GM23338 (cell line): Measurements from ENCODE around the gene CDKN3. TPM values are rescaled to one million over a fixed set of nuclear protein-coding genes. Genes with fewer than 3 reads are reported as not detected.
"Not testable (repeated sequence)": the region's sequence is repeated elsewhere in the genome, so short reads cannot be mapped to it uniquely, and the experiment has no call there.

Experiments used
- ATAC-seq: fragments of 200-7000 bp; cut with Tn5 transposase; 3 replicates; pipeline ENCODE4 v1.9.1; 2020
- DNase-seq: peaks from one replicate; pipeline ENCODE4 v3.0.0-alpha.2; 2015; ENCODE audit warnings: low spot score
- H2AFZ ChIP-seq: fragments of 200-600 bp; sonication (generic); 2 replicates; pipeline ENCODE4 v1.8.0; 2016; ENCODE audit warnings: antibody characterized with exemption, mild to moderate bottlenecking, moderate library complexity
- H3F3A ChIP-seq: fragments of 200-600 bp; sonication (generic); replicated peaks from 2 replicates; pipeline ENCODE4 v1.8.0; 2017; ENCODE audit warnings: antibody characterized with exemption, mixed run types, low read depth
- H3K27ac ChIP-seq: fragments of 200-600 bp; sonication (generic); 2 replicates; pipeline ENCODE4 v1.6.1; 2016; ENCODE audit warnings: low read depth
- H3K27me3 ChIP-seq: fragments of 200-600 bp; sonication (generic); 2 replicates; pipeline ENCODE4 v1.8.0; 2016; ENCODE audit warnings: mild to moderate bottlenecking, mixed run types, moderate library complexity; ENCODE audit not compliant: insufficient read depth
- H3K36me3 ChIP-seq: fragments of 200-600 bp; sonication (generic); 2 replicates; pipeline ENCODE4 v1.8.0; 2016; ENCODE audit warnings: mild to moderate bottlenecking; ENCODE audit not compliant: insufficient read depth
- H3K4me1 ChIP-seq: fragments of 200-600 bp; sonication (generic); 2 replicates; pipeline ENCODE4 v1.8.0; 2016; ENCODE audit warnings: mild to moderate bottlenecking, moderate library complexity; ENCODE audit not compliant: insufficient read depth
- H3K4me2 ChIP-seq: fragments of 200-600 bp; sonication (generic); 2 replicates; pipeline ENCODE4 v1.7.1; 2017; ENCODE audit warnings: mixed run types
- H3K4me3 ChIP-seq: fragments of 200-600 bp; sonication (generic); 2 replicates; pipeline ENCODE4 v1.6.1; 2016; ENCODE audit warnings: mixed run types
- H3K79me2 ChIP-seq: fragments of 200-600 bp; sonication (generic); replicated peaks from 2 replicates; pipeline ENCODE4 v1.8.0; 2017; ENCODE audit warnings: mild to moderate bottlenecking; ENCODE audit not compliant: insufficient read depth
- H3K9me2 ChIP-seq: fragments of 200-600 bp; sonication (generic); 2 replicates; pipeline ENCODE4 v1.8.0; 2017; ENCODE audit not compliant: insufficient read depth
- H4K20me1 ChIP-seq: fragments of 200-600 bp; sonication (generic); replicated peaks from 2 replicates; pipeline ENCODE4 v1.8.0; 2017; ENCODE audit warnings: mild to moderate bottlenecking; ENCODE audit not compliant: insufficient read depth
- H3K27ac Mint-ChIP-seq: 2 replicates; pipeline ENCODE4 v1.8.0; 2020; ENCODE audit warnings: inconsistent platforms, mild to moderate bottlenecking, moderate library complexity, mixed read lengths
- H3K27me3 Mint-ChIP-seq: 3 replicates; pipeline ENCODE4 v1.8.0; 2022; ENCODE audit warnings: low read depth, mild to moderate bottlenecking, moderate library complexity, mixed read lengths, inconsistent platforms; ENCODE audit not compliant: insufficient read depth, poor library complexity
- H3K36me3 Mint-ChIP-seq: 3 replicates; pipeline ENCODE4 v1.8.0; 2021; ENCODE audit warnings: low read depth, mild to moderate bottlenecking, inconsistent platforms, moderate library complexity, mixed read lengths
- H3K4me1 Mint-ChIP-seq: 3 replicates; pipeline ENCODE4 v1.8.0; 2020; ENCODE audit warnings: mild to moderate bottlenecking, inconsistent platforms, mixed read lengths
- H3K4me3 Mint-ChIP-seq: 3 replicates; pipeline ENCODE4 v1.8.0; 2021; ENCODE audit warnings: moderate library complexity, mild to moderate bottlenecking, inconsistent platforms, mixed read lengths
- H3K9me3 Mint-ChIP-seq: 3 replicates; pipeline ENCODE4 v1.8.0; 2020; ENCODE audit warnings: moderate library complexity, mild to moderate bottlenecking, inconsistent platforms, mixed read lengths
- CTCF ChIP-seq, 2 experiments: fragments of 200-600 bp in 1 of 2; sonication (generic) in 1 of 2; conservative IDR thresholded peaks; 2 replicates each; pipeline versions ENCODE4 v1.5.1 to v1.6.1; 2016 to 2017; ENCODE audit warnings: antibody characterized with exemption in 2 of 2, low read depth in 2 of 2, mild to moderate bottlenecking in 2 of 2, moderate library complexity in 1 of 2
- JUNB ChIP-seq: IDR thresholded peaks from one replicate; pipeline ENCODE4 v1.6.1; 2016; ENCODE audit warnings: antibody characterized with exemption; ENCODE audit not compliant: unreplicated experiment
- NANOG ChIP-seq: IDR thresholded peaks from 2 replicates; pipeline ENCODE4 v1.6.1; 2016; ENCODE audit warnings: antibody characterized with exemption, borderline replicate concordance
- STAT1 ChIP-seq: IDR thresholded peaks from one replicate; pipeline ENCODE4 v1.6.1; 2016; ENCODE audit warnings: antibody characterized with exemption; ENCODE audit not compliant: unreplicated experiment
- ZNF114 ChIP-seq: fragments of 250-450 bp; sonication (Bioruptor Pico); IDR thresholded peaks from 2 replicates; pipeline ENCODE4 v1.5.0; 2020; ENCODE audit warnings: mild to moderate bottlenecking, moderate library complexity
- ZNF331 ChIP-seq: fragments of 250-450 bp; sonication (Bioruptor Pico); IDR thresholded peaks from 2 replicates; pipeline ENCODE4 v1.5.0; 2020; ENCODE audit warnings: low read depth, mild to moderate bottlenecking, moderate library complexity
- polyA plus RNA-seq: library from polyadenylated mRNA; unstranded; fragments of >200 nt; fragmentation: Nextera tagmentation; extraction: Ambion mirVana; gene quantifications from 2 replicates; pipeline ENCODE4 v1.2.1, GENCODE V29; 2016
- total RNA-seq: library from RNA; depleted of rRNA; stranded (reverse); fragments of >200 nt; shearing (Covaris generic); gene quantifications from 2 replicates; pipeline ENCODE4 v1.2.3, GENCODE V29; 2014
- TF ChIP-seq, protein P1 (sequence below): fragments of 250-450 bp; sonication (Bioruptor Pico); IDR thresholded peaks from 2 replicates; pipeline ENCODE4 v1.5.0; 2020; ENCODE audit warnings: mild to moderate bottlenecking, moderate library complexity

The CDKN3 gene
- total and polyA plus RNA-seq, 2 experiments from 2014 or later = 36.3 to 97.4 TPM

- TF ChIP-seq, protein P1, sequence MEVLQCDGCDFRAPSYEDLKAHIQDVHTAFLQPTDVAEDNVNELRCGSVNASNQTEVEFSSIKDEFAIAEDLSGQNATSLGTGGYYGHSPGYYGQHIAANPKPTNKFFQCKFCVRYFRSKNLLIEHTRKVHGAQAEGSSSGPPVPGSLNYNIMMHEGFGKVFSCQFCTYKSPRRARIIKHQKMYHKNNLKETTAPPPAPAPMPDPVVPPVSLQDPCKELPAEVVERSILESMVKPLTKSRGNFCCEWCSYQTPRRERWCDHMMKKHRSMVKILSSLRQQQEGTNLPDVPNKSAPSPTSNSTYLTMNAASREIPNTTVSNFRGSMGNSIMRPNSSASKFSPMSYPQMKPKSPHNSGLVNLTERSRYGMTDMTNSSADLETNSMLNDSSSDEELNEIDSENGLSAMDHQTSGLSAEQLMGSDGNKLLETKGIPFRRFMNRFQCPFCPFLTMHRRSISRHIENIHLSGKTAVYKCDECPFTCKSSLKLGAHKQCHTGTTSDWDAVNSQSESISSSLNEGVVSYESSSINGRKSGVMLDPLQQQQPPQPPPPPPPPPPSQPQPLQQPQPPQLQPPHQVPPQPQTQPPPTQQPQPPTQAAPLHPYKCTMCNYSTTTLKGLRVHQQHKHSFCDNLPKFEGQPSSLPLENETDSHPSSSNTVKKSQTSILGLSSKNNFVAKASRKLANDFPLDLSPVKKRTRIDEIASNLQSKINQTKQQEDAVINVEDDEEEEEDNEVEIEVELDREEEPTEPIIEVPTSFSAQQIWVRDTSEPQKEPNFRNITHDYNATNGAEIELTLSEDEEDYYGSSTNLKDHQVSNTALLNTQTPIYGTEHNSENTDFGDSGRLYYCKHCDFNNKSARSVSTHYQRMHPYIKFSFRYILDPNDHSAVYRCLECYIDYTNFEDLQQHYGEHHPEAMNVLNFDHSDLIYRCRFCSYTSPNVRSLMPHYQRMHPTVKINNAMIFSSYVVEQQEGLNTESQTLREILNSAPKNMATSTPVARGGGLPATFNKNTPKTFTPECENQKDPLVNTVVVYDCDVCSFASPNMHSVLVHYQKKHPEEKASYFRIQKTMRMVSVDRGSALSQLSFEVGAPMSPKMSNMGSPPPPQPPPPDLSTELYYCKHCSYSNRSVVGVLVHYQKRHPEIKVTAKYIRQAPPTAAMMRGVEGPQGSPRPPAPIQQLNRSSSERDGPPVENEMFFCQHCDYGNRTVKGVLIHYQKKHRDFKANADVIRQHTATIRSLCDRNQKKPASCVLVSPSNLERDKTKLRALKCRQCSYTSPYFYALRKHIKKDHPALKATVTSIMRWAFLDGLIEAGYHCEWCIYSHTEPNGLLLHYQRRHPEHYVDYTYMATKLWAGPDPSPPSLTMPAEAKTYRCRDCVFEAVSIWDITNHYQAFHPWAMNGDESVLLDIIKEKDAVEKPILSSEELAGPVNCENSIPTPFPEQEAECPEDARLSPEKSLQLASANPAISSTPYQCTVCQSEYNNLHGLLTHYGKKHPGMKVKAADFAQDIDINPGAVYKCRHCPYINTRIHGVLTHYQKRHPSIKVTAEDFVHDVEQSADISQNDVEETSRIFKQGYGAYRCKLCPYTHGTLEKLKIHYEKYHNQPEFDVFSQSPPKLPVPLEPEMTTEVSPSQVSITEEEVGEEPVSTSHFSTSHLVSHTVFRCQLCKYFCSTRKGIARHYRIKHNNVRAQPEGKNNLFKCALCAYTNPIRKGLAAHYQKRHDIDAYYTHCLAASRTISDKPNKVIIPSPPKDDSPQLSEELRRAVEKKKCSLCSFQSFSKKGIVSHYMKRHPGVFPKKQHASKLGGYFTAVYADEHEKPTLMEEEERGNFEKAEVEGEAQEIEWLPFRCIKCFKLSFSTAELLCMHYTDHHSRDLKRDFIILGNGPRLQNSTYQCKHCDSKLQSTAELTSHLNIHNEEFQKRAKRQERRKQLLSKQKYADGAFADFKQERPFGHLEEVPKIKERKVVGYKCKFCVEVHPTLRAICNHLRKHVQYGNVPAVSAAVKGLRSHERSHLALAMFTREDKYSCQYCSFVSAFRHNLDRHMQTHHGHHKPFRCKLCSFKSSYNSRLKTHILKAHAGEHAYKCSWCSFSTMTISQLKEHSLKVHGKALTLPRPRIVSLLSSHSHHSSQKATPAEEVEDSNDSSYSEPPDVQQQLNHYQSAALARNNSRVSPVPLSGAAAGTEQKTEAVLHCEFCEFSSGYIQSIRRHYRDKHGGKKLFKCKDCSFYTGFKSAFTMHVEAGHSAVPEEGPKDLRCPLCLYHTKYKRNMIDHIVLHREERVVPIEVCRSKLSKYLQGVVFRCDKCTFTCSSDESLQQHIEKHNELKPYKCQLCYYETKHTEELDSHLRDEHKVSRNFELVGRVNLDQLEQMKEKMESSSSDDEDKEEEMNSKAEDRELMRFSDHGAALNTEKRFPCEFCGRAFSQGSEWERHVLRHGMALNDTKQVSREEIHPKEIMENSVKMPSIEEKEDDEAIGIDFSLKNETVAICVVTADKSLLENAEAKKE = no peak
- TF ChIP-seq ZNF114 (CRISPR knock-in tag) (no peak), JUNB (no peak), STAT1 (no peak), NANOG (no peak)
Observed at GRCh38 chr14:54453252-54453651, 56.4 kb downstream of the CDKN3 start (continued).

GRCh38 chr14:54453990-54454389 lies 57.2 kb downstream of the CDKN3 start:
- not testable (repeated sequence) for H3K27me3 Mint-ChIP-seq

GRCh38 chr14:54455363-54455762 lies 58.6 kb downstream of the CDKN3 start:
- Histone ChIP-seq H3K27me3 (no peaks in the 10 kb centered on the region), H3F3A (no peaks in the 10 kb centered on the region), H4K20me1 (no peaks in the 10 kb centered on the region), H3K4me1 (no peaks in the 10 kb centered on the region), H2AFZ (no peak overlapping the region), H3K79me2 (no peaks in the 10 kb centered on the region), H3K27ac (no peak overlapping the region), H3K9me2 (0 out of 2 replicates have a peak, but pooled peaks cover 2% of the 10 kb centered on the region), H3K4me3 (no peak overlapping the region), H3K36me3 (no peaks in the 10 kb centered on the region), H3K4me2 (no peak overlapping the region)
- DNase-seq = no peak
- no peak for ATAC-seq
- no peaks in the 10 kb centered on the region for H3K27me3 Mint-ChIP-seq
- H3K9me3 Mint-ChIP-seq = peaks cover 21% of the 10 kb centered on the region
- H3K4me1 Mint-ChIP-seq = peaks cover 2% of the 10 kb centered on the region; the same call in 1 of the 3 replicates
- peaks cover 12% of the 10 kb centered on the region; the same call in 2 of the 3 replicates for H3K36me3 Mint-ChIP-seq
- H3K4me3 Mint-ChIP-seq = no peak overlapping the region
- H3K27ac Mint-ChIP-seq = no peak overlapping the region
- no peak for TF ChIP-seq CTCF (conservative IDR thresholded peaks at IDR 0.05; ENCODE audit: low read depth in 2 of 2)
- TF ChIP-seq ZNF331 (CRISPR knock-in tag) = no peak

More at GRCh38 chr14:54453990-54454389, 57.2 kb downstream of the CDKN3 start:
- H3K4me2 ChIP-seq, H2AFZ ChIP-seq, H3F3A ChIP-seq, H3K4me3 ChIP-seq, DNase-seq, ATAC-seq, H3K27ac Mint-ChIP-seq, H3K4me1 Mint-ChIP-seq, H3K4me3 Mint-ChIP-seq, H3K27ac ChIP-seq, H3K36me3 Mint-ChIP-seq, H3K27me3 ChIP-seq, H3K9me3 Mint-ChIP-seq, H3K9me2 ChIP-seq, H3K36me3 ChIP-seq, H4K20me1 ChIP-seq, H3K79me2 ChIP-seq, H3K4me1 ChIP-seq: not testable (repeated sequence)
